IPS-20b (cell line): Measurements from ENCODE around the gene ACD.

Experiments
- H3K27ac ChIP-seq: one replicate; pipeline ENCODE4 v1.5.1; 2013; ENCODE audit warnings: low read length
- H3K27me3 ChIP-seq: 2 replicates; pipeline ENCODE4 v1.6.1; 2013; ENCODE audit warnings: mild to moderate bottlenecking, low read length, inconsistent platforms; ENCODE audit not compliant: insufficient read depth
- H3K36me3 ChIP-seq: 2 replicates; pipeline ENCODE4 v1.6.1; 2013; ENCODE audit warnings: low read depth, mild to moderate bottlenecking, inconsistent platforms, low read length, moderate library complexity; ENCODE audit not compliant: insufficient read depth
- H3K4me1 ChIP-seq: 2 replicates; pipeline ENCODE4 v1.6.1; 2013; ENCODE audit warnings: mild to moderate bottlenecking, control low read depth, inconsistent platforms, low read length, moderate library complexity; ENCODE audit not compliant: insufficient read depth
- H3K4me3 ChIP-seq: 2 replicates; pipeline ENCODE4 v1.5.1; 2013; ENCODE audit warnings: mild to moderate bottlenecking, low read length, inconsistent platforms
- H3K9ac ChIP-seq: 2 replicates; pipeline ENCODE4 v1.6.1; 2013; ENCODE audit warnings: low read depth, mild to moderate bottlenecking, inconsistent platforms, low read length, moderate library complexity
- H3K9me3 ChIP-seq: 2 replicates; pipeline ENCODE4 v1.6.1; 2013; ENCODE audit warnings: mild to moderate bottlenecking, low read depth, low read length, inconsistent platforms; ENCODE audit not compliant: insufficient read depth

The ACD gene

DNA sequence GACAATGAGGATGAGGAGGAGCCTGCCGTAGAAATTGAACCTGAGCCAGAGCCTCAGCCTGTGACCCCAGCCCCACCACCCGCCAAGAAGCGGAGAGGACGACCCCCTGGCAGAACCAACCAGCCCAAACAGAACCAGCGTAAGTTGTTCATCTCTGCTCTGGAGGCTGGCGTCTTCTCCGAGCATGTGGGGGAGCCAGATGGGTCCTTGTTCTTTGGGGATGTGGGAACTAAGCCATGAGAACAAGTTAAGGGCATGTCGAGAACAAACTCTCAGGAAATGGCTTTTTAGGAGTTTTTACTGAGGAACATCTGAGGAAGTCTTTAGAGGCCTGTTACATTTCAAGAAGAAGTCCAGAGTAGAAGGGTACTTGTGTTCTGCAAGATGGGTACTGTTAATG, 23.3 kb downstream of the ACD start:
- peaks cover 67% of the 10 kb centered on the region for H3K36me3 ChIP-seq
- no peaks in the 10 kb centered on the region for H3K4me1 ChIP-seq
- H3K27ac ChIP-seq: no peak overlapping the region
- H3K27me3 ChIP-seq: no peaks in the 10 kb centered on the region
- no peak overlapping the region for H3K4me3 ChIP-seq
- H3K9ac ChIP-seq: no peak overlapping the region
- H3K9me3 ChIP-seq: no peaks in the 10 kb centered on the region

DNA sequence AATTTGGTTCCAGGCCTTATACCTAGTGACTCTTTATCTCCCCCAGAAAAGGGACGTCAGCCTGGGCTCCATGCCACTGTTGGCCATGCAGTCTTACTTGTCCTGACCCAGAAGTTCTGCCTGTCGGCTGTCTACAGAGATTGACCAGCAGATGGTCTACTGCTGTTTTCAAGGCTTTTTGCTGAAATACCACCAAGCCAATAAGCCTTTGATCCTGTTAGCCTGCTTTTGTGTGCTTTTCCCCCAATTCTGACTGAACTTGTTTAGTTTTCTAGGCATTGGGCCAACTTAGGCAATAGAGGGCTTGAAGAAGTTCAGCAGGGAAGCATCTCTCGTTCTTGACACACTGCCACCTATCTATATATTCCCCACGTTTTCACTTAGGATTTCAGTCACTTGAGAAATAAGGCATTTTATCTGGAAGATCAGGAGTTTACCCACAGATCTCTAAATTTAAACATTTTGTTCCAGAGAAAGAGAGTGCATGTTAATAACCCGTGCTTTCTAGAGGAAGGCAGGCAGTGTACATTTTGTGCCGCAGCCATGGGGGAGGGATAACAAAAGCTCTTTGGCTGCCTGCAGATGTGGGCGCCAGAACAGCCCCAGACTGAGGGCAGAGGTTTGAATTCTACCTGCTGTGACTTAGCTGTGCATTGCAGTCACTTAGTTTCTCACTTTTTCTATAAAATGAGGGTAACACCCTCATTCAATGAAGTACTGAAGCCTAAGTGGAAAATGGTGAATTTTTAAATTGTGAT, 27.5 kb downstream of the ACD start:
- H3K4me1 ChIP-seq: no peaks in the 10 kb centered on the region
- H3K9me3 ChIP-seq: no peaks in the 10 kb centered on the region
- no peak overlapping the region for H3K27ac ChIP-seq
- H3K4me3 ChIP-seq: no peak overlapping the region
- H3K27me3 ChIP-seq: no peaks in the 10 kb centered on the region
- H3K9ac ChIP-seq: no peak overlapping the region
- peaks cover 83% of the 10 kb centered on the region for H3K36me3 ChIP-seq

DNA sequence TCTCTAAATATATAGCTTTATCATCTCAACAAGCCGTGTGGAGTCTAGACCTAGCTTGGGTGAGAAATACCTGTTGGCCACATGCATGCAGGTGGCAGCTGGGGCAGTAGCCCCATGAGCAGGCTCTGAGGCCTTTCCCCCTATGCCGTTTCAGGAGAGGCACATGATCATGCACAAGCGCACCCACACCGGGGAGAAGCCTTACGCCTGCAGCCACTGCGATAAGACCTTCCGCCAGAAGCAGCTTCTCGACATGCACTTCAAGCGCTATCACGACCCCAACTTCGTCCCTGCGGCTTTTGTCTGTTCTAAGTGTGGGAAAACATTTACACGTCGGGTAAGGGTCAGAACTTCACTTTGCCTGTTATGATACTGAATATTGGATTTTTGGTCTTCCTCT, 31.8 kb downstream of the ACD start:
- Histone ChIP-seq H3K27ac (no peak overlapping the region), H3K9ac (no peak overlapping the region), H3K36me3 (peaks cover 84% of the 10 kb centered on the region), H3K9me3 (no peaks in the 10 kb centered on the region), H3K4me3 (no peak overlapping the region), H3K27me3 (no peaks in the 10 kb centered on the region), H3K4me1 (no peaks in the 10 kb centered on the region)

DNA sequence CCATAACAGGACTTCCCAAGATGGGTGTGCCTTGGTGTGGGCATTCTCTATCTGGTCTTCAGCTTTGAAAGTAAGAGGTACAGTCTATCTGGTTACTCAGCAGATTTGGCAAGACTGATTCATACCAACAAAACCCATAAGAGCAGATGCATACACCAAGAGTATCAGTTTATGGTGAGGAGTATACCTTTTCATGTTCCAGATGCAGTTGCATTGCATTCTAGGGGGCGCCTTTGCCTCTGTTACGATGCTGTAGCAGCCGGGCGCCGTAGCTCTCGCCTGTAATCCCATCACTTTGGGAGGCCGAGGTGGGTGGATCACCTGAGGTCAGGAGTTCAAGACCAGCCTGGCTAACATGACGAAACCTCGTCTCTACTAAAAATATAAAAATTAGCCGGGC, 46.3 kb downstream of the ACD start:
- Histone ChIP-seq H3K36me3 (peaks cover 68% of the 10 kb centered on the region), H3K9ac (no peak overlapping the region), H3K4me3 (no peak overlapping the region), H3K27me3 (no peaks in the 10 kb centered on the region), H3K27ac (no peak overlapping the region), H3K4me1 (no peaks in the 10 kb centered on the region), H3K9me3 (no peaks in the 10 kb centered on the region)

DNA sequence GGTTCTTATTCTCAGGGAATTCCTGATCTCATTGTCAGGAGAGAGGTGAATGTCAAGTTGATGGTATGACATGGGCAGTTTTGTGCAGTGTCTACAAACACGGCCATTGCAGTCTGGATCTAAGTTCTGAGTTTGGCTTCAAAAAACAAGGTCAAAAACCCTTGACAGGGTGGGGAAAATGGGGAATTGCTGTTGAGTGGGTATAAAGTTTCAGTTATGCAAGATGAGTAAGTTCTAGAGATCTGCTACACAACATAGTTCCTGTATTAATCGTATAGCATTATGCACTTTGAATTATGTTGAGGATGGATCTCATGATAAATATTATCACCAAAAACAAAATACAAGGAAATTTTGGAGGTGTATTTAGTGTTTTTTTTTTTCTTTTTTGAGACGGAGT, 51.7 kb downstream of the ACD start:
- Histone ChIP-seq H3K9ac (no peak overlapping the region), H3K4me1 (no peaks in the 10 kb centered on the region), H3K4me3 (no peak overlapping the region), H3K27ac (no peak overlapping the region), H3K36me3 (peaks cover 26% of the 10 kb centered on the region), H3K9me3 (no peaks in the 10 kb centered on the region), H3K27me3 (no peaks in the 10 kb centered on the region)
